OCI-LY7 (cell line): Measurements from ENCODE around the gene ARHGAP31.

ENCODE experiments used
- CTCF ChIP-seq: fragments of 200-600 bp; sonication (generic); conservative IDR thresholded peaks from 2 replicates; pipeline ENCODE4 v1.5.1; 2014; ENCODE audit warnings: mild to moderate bottlenecking, antibody characterized with exemption, low read length, moderate library complexity, mixed read lengths
- EZH2phosphoT487 ChIP-seq: fragments of 200-600 bp; sonication (generic); IDR thresholded peaks from 2 replicates; pipeline ENCODE4 v1.6.1; 2018; ENCODE audit warnings: low read depth, borderline replicate concordance, mild to moderate bottlenecking, mixed run types, antibody characterized with exemption, low read length, moderate library complexity, mixed read lengths

- TF ChIP-seq CTCF (no peak), EZH2phosphoT487 (no peak)
Measured at GRCh38 chr3:119311081-119311925, 17.1 kb downstream of the ARHGAP31 start.
